KG1 (cell line): Measurements from ENCODE around the gene UGT3A1.

Experiments
- DNase-seq: peaks from one replicate; lab custom pipeline; 2025; lab: John Stamatoyannopoulos, UW

The UGT3A1 gene

GRCh38 chr5:35908228-35908627 is 83.0 kb downstream of the UGT3A1 start:
- peak; percentile 34 for DNase-seq

- no peak for DNase-seq
These were observed 86.6 kb downstream of the UGT3A1 start for GRCh38 chr5:35904443-35905132.

GRCh38 chr5:35903631-35904203 is 87.5 kb downstream of the UGT3A1 start:
- no peak for DNase-seq

GRCh38 chr5:35902046-35902672 is 89.0 kb downstream of the UGT3A1 start:
- DNase-seq = no peak
